OCI-LY7 (cell line): Measurements from ENCODE around the gene MPRIP.

Experiments used
- EZH2phosphoT487 ChIP-seq: fragments of 200-600 bp; sonication (generic); IDR thresholded peaks from 2 replicates; pipeline ENCODE4 v1.6.1; 2018; ENCODE audit warnings: low read depth, borderline replicate concordance, mild to moderate bottlenecking, mixed run types, antibody characterized with exemption, low read length, moderate library complexity, mixed read lengths
- TF ChIP-seq, protein P1 (sequence below): fragments of 200-600 bp; sonication (generic); conservative IDR thresholded peaks from 2 replicates; pipeline ENCODE4 v1.5.1; 2014; ENCODE audit warnings: mild to moderate bottlenecking, antibody characterized with exemption, low read length, moderate library complexity, mixed read lengths

GRCh38 chr17:17231621-17232302 lies 189.5 kb downstream of the MPRIP start:
- TF ChIP-seq, protein P1, sequence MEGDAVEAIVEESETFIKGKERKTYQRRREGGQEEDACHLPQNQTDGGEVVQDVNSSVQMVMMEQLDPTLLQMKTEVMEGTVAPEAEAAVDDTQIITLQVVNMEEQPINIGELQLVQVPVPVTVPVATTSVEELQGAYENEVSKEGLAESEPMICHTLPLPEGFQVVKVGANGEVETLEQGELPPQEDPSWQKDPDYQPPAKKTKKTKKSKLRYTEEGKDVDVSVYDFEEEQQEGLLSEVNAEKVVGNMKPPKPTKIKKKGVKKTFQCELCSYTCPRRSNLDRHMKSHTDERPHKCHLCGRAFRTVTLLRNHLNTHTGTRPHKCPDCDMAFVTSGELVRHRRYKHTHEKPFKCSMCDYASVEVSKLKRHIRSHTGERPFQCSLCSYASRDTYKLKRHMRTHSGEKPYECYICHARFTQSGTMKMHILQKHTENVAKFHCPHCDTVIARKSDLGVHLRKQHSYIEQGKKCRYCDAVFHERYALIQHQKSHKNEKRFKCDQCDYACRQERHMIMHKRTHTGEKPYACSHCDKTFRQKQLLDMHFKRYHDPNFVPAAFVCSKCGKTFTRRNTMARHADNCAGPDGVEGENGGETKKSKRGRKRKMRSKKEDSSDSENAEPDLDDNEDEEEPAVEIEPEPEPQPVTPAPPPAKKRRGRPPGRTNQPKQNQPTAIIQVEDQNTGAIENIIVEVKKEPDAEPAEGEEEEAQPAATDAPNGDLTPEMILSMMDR: no peak
- TF ChIP-seq EZH2phosphoT487: no peak
